ENCODE measurements around the gene RPS6KA2.

Gene RPS6KA2

GRCh38 chr6:166561771-166562359 is 65.2 kb downstream of the RPS6KA2 start:
- H3K4me3 Mint-ChIP-seq, result no peak overlapping the region
- H3K36me3 Mint-ChIP-seq (ENCODE audit: low read depth), result peaks cover 12% of the 10 kb centered on the region
- peaks cover 16% of the 10 kb centered on the region for H3K27me3 Mint-ChIP-seq (ENCODE audit: low read depth)
- H3K4me1 Mint-ChIP-seq, result peaks cover 22% of the 10 kb centered on the region
- H3K27ac Mint-ChIP-seq, result no peak overlapping the region
- peaks cover 19% of the 10 kb centered on the region for H3K9me3 Mint-ChIP-seq
- TF ChIP-seq CTCF (IDR thresholded peaks at IDR 0.05; ENCODE audit: unreplicated experiment in 3 of 3), result no peak

- TF ChIP-seq CTCF (IDR thresholded peaks at IDR 0.05; ENCODE audit: unreplicated experiment in 3 of 3), result no peak
- Mint-ChIP-seq H3K9me3 (peaks cover 22% of the 10 kb centered on the region), H3K27ac (no peak overlapping the region), H3K4me1 (peaks cover 22% of the 10 kb centered on the region), H3K27me3 (ENCODE audit: low read depth) (peaks cover 16% of the 10 kb centered on the region), H3K36me3 (ENCODE audit: low read depth) (peaks cover 12% of the 10 kb centered on the region), H3K4me3 (no peak overlapping the region)
Observed at GRCh38 chr6:166560222-166560621, 66.8 kb downstream of the RPS6KA2 start.

GRCh38 chr6:166559662-166560061 is 67.4 kb downstream of the RPS6KA2 start:
- Mint-ChIP-seq H3K27me3 (ENCODE audit: low read depth) (peaks cover 14% of the 10 kb centered on the region), H3K4me1 (peaks cover 19% of the 10 kb centered on the region), H3K4me3 (no peak overlapping the region), H3K36me3 (ENCODE audit: low read depth) (peaks cover 12% of the 10 kb centered on the region), H3K9me3 (peaks cover 22% of the 10 kb centered on the region), H3K27ac (no peak overlapping the region)
- no peak for TF ChIP-seq CTCF (IDR thresholded peaks at IDR 0.05; ENCODE audit: unreplicated experiment in 3 of 3)

GRCh38 chr6:166559211-166559610 is 67.8 kb downstream of the RPS6KA2 start:
- Mint-ChIP-seq H3K27ac (no peak overlapping the region), H3K27me3 (ENCODE audit: low read depth) (peaks cover 10% of the 10 kb centered on the region), H3K9me3 (peaks cover 22% of the 10 kb centered on the region), H3K4me3 (no peak overlapping the region), H3K36me3 (ENCODE audit: low read depth) (peaks cover 12% of the 10 kb centered on the region), H3K4me1 (peaks cover 14% of the 10 kb centered on the region)
- no peak for TF ChIP-seq CTCF (IDR thresholded peaks at IDR 0.05; ENCODE audit: unreplicated experiment in 3 of 3)

- peaks cover 16% of the 10 kb centered on the region for H3K4me1 Mint-ChIP-seq
- no peak overlapping the region for H3K4me3 Mint-ChIP-seq
- no peak for TF ChIP-seq CTCF (IDR thresholded peaks at IDR 0.05; ENCODE audit: unreplicated experiment in 3 of 3)
- no peak overlapping the region for H3K27ac Mint-ChIP-seq
- H3K9me3 Mint-ChIP-seq, result peaks cover 22% of the 10 kb centered on the region
- H3K36me3 Mint-ChIP-seq (ENCODE audit: low read depth), result peaks cover 12% of the 10 kb centered on the region
- H3K27me3 Mint-ChIP-seq (ENCODE audit: low read depth), result peaks cover 7% of the 10 kb centered on the region
Observed at GRCh38 chr6:166558156-166559005, 68.7 kb downstream of the RPS6KA2 start.
